Kidney (tissue), 14 donors: Measurements from ENCODE around the gene ZSWIM4. TPM values are rescaled to one million over a fixed set of nuclear protein-coding genes. Genes with fewer than 3 reads are reported as not detected.
A peak's percentile ranks its signal among the peaks of the same experiment; 100 is the strongest.

Source experiments
- DNase-seq, 5 donors: peaks; one replicate each; pipeline ENCODE4 v3.0.0-alpha.2; 2013 to 2020
- FAIRE-seq: peaks from 2 replicates; lab custom pipeline; 2012; peaks lifted over from hg19 to GRCh38; lab: Jason Lieb, UNC
- H3K27ac ChIP-seq, 2 donors: one replicate each; pipeline ENCODE4 v1.7.0; 2013; ENCODE audit warnings: low read depth in 2 of 2, low read length in 2 of 2, inconsistent platforms in 1 of 2
- H3K27me3 ChIP-seq: one replicate; pipeline ENCODE4 v1.7.1; 2013; ENCODE audit warnings: low read length, inconsistent platforms; ENCODE audit not compliant: control insufficient read depth, insufficient read depth
- H3K36me3 ChIP-seq, 3 donors: one replicate each; pipeline versions ENCODE4 v1.7.0 to v1.7.1; 2013; ENCODE audit warnings: low read length in 3 of 3, control low read depth in 1 of 3, inconsistent platforms in 1 of 3; ENCODE audit not compliant: insufficient read depth in 3 of 3, control insufficient read depth in 2 of 3
- H3K4me1 ChIP-seq, 3 donors: one replicate each; pipeline versions ENCODE4 v1.7.0 to v1.7.1; 2013; ENCODE audit warnings: low read length in 3 of 3, inconsistent platforms in 1 of 3, low read depth in 1 of 3; ENCODE audit not compliant: control insufficient read depth in 2 of 3, insufficient read depth in 2 of 3
- H3K4me3 ChIP-seq, 3 donors: one replicate each; pipeline versions ENCODE4 v1.7.0 to v1.8.1; 2013; ENCODE audit warnings: low read length in 3 of 3, control low read depth in 1 of 3, inconsistent platforms in 1 of 3
- H3K9ac ChIP-seq, 3 donors: one replicate each; pipeline versions ENCODE4 v1.7.0 to v1.7.1; 2013; ENCODE audit warnings: low read length in 3 of 3, control low read depth in 1 of 3, inconsistent platforms in 1 of 3
- H3K9me3 ChIP-seq, 3 donors: one replicate each; pipeline versions ENCODE4 v1.7.0 to v1.7.1; 2013; ENCODE audit warnings: low read length in 3 of 3, control low read depth in 1 of 3, inconsistent platforms in 1 of 3; ENCODE audit not compliant: control insufficient read depth in 2 of 3, insufficient read depth in 1 of 3
- intact Hi-C: fragments of 100-400 bp; cut with DNase I; formaldehyde crosslinking; loops from one replicate; pipeline ENCODE4 v1.11.1; 2022
- polyA plus RNA-seq: library from polyadenylated mRNA; stranded (reverse); fragments of 350-450 nt; fragmentation: Illumina TruSeq; extraction: RNeasy Lipid Tissue Mini Kit (QIAGEN cat#74804); gene quantifications from one replicate; pipeline ENCODE4 v1.2.3, GENCODE V29; 2014; ENCODE audit warnings: low read depth, low replicate concordance; ENCODE audit not compliant: insufficient read depth
- total RNA-seq: library from RNA; stranded (reverse); fragmentation: NEBNext Ultra II Directional; extraction: Animal tissue kit (Norgen Biotek cat#: 25700); gene quantifications from one replicate; pipeline ENCODE4 v1.2.1, GENCODE V29; 2021
- TF ChIP-seq, protein P1 (sequence below): IDR thresholded peaks from 3 replicates; pipeline ENCODE4 v1.5.1; 2012; ENCODE audit warnings: mild to moderate bottlenecking, moderate library complexity, borderline replicate concordance; ENCODE audit not compliant: insufficient read depth; ENCODE audit errors: extremely low read depth
- donor health status: control.
- donor health status: control.
- donor health status: control.
- donor health status: control.
- donor health status: control.
- donor health status: DM: yes; HTN: yes; CAD: no.
- donor health status: Normal renal cell carcinoma (clear cell type).

ZSWIM4 gene
- total and polyA plus RNA-seq, 2 donors from 2014 or later = 1.4 to 13.7 TPM

DNA sequence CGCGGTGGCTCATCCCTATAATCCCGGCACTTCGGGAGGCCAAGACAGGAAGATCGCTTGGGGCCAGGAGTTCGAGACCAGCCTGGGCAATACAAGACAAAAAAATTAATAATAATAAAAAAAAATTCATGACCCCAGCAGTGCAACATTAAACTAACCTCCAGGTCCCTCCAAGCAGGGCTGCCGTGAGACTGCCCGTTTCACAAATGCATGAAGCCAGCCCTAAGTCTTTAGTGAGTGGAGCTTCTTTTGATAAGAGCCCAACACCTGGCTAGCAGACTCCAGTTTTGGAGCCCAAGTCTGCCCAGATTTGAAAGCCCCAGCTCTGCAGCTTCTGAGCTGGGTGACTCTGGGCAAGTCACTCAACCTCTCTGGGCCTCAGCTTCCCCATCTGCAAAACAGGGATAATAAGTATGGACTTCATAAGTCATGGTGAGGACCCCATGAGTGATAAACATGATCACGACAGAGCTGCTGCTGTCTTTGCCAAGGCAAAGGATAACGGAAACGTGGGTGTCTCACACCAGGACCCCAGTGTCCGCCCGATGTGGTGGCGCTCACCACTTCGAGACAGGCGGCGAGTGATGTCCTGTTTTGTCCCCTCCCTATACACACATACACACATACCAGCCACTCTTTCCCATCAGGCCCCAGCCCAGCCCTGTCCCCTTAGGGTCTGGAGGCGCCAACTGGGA lies 43.3 kb downstream of the ZSWIM4 start:
- TF ChIP-seq, protein P1, sequence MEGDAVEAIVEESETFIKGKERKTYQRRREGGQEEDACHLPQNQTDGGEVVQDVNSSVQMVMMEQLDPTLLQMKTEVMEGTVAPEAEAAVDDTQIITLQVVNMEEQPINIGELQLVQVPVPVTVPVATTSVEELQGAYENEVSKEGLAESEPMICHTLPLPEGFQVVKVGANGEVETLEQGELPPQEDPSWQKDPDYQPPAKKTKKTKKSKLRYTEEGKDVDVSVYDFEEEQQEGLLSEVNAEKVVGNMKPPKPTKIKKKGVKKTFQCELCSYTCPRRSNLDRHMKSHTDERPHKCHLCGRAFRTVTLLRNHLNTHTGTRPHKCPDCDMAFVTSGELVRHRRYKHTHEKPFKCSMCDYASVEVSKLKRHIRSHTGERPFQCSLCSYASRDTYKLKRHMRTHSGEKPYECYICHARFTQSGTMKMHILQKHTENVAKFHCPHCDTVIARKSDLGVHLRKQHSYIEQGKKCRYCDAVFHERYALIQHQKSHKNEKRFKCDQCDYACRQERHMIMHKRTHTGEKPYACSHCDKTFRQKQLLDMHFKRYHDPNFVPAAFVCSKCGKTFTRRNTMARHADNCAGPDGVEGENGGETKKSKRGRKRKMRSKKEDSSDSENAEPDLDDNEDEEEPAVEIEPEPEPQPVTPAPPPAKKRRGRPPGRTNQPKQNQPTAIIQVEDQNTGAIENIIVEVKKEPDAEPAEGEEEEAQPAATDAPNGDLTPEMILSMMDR = no peak
- FAIRE-seq (no peak), DNase-seq (peak in 1 of 5 donors; percentile 41)
- H3K9me3 ChIP-seq = no peaks in the 10 kb centered on the region
- H3K9ac ChIP-seq = peak overlapping the region in 2 of 3 donors; percentile 3 to 77
- no peaks in the 10 kb centered on the region for H3K27me3 ChIP-seq
- H3K27ac ChIP-seq = peak overlapping the region; percentile 94 to 97
- H3K4me3 ChIP-seq = peak overlapping the region in 2 of 3 donors; percentile 41 to 80
- H3K4me1 ChIP-seq = peaks cover 0 to 46% (median 16%) of the 10 kb centered on the region in 3 donors
- H3K36me3 ChIP-seq = peaks cover 0 to 3% (median 2%) of the 10 kb centered on the region in 3 donors
- intact Hi-C loops = no loop called here

DNA sequence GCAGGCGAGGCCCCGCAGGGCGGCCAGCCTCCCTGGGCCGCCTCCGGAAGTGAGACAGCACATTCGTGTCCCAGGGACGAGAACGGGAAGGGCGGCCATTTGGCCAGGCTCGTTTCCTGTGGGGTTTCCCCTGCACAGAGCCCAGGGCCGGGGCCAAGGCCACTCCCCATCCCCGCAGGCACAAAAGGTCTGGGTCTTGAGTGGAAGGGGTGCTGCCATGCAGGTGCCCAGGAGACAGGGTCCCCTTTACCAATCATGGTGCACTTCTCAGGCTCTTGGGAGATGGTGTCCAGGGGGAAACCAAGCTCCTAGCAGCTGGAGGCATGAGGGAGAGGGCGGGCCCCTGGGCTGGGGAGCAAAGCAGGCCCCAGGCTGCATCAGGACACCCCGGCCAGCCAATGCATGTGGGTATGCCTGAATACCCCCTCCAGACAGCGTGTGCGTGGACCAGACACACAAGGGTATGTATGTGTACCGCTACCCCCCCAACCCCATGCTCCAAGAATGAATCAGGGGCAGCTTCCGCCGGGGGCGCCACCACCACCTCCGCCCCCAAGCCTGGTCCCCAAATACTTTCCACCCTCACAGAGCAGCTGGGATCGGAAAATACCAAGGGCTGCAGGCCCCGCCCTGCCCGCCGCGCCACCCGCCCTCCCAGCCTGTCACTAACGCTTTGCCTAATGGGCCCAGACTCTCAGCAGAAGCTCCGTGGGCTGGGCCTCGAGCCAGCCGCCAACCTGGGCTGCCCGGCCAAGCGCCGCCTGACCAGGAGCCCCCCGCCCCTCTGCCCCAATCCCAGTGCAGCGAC lies 44.1 kb downstream of the ZSWIM4 start:
- H3K4me1 ChIP-seq = peaks cover 0 to 41% (median 9%) of the 10 kb centered on the region in 3 donors
- no peaks in the 10 kb centered on the region for H3K27me3 ChIP-seq
- no peaks in the 10 kb centered on the region for H3K9me3 ChIP-seq
- peak; percentile 80 to 97 (median 90) for DNase-seq
- peak overlapping the region in 2 of 3 donors; percentile 29 to 96 for H3K9ac ChIP-seq
- peaks cover 0 to 3% (median 2%) of the 10 kb centered on the region in 3 donors for H3K36me3 ChIP-seq
- FAIRE-seq = no peak
- peak overlapping the region; percentile 33 to 80 (median 54) for H3K4me3 ChIP-seq
- intact Hi-C loops = no loop called here
- TF ChIP-seq, protein P1 = no peak
- peak overlapping the region; percentile 94 to 97 for H3K27ac ChIP-seq

DNA sequence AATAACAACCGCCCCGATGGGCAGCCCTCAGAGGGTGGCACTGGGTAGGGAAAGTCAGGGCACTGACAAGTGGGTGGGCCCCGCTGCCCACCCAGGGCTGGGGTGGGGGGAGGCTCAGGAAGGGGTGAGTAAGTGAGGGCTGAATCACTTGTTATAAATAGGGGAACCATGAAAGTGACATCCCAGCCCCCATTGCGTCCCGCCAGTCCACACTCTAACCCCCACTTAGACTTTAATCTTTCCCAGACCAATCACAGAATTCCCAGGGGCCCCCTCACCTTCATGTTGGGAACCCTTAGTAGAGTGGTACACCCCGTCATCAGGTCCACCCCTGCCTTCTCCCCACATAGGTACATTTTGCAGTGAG lies 44.7 kb downstream of the ZSWIM4 start:
- H3K27ac ChIP-seq = peak overlapping the region; percentile 94 to 97
- intact Hi-C loops = no loop called here
- H3K36me3 ChIP-seq = peaks cover 0 to 3% (median 2%) of the 10 kb centered on the region in 3 donors
- no peaks in the 10 kb centered on the region for H3K9me3 ChIP-seq
- no peak for FAIRE-seq
- no peak for DNase-seq
- peak overlapping the region; percentile 6 to 80 (median 75) for H3K4me3 ChIP-seq
- TF ChIP-seq, protein P1 = no peak
- peaks cover 0 to 40% (median 5%) of the 10 kb centered on the region in 3 donors for H3K4me1 ChIP-seq
- H3K9ac ChIP-seq = peak overlapping the region; percentile 11 to 96 (median 52)
- no peaks in the 10 kb centered on the region for H3K27me3 ChIP-seq
